HG02973 (cell line): Measurements from ENCODE around the gene SRCAP.
"Not testable (repeated sequence)": the region's sequence is repeated elsewhere in the genome, so short reads cannot be mapped to it uniquely, and the experiment has no call there.

Source experiments
- ATAC-seq: cut with Tn5 transposase; IDR thresholded peaks from one replicate; pipeline ENCODE4 v1.9.1; 2021; ENCODE audit warnings: moderate library complexity; ENCODE audit not compliant: unreplicated experiment

SRCAP gene

GRCh38 chr16:30697264-30698138 is 1.5 kb upstream of the SRCAP start:
- ATAC-seq = peak; percentile 85

- peak; percentile 50 for ATAC-seq
Observed at GRCh38 chr16:30698139-30698815, 694 bp upstream of the SRCAP start.

GRCh38 chr16:30699615-30700099 is 686 bp downstream of the SRCAP start:
- ATAC-seq = no peak

GRCh38 chr16:30700491-30700890 is 1.5 kb downstream of the SRCAP start:
- ATAC-seq = no peak

- ATAC-seq = no peak
Observed at GRCh38 chr16:30700971-30701370, 2.0 kb downstream of the SRCAP start.

- ATAC-seq = not testable (repeated sequence)
Observed at GRCh38 chr16:30703071-30703470, 4.1 kb downstream of the SRCAP start.

GRCh38 chr16:30703971-30704370 is 5.0 kb downstream of the SRCAP start:
- ATAC-seq = no peak

- ATAC-seq = no peak
Observed at GRCh38 chr16:30706046-30706445, 7.1 kb downstream of the SRCAP start.

GRCh38 chr16:30710971-30711370 is 12.0 kb downstream of the SRCAP start:
- no peak for ATAC-seq

GRCh38 chr16:30711712-30712111 is 12.7 kb downstream of the SRCAP start:
- ATAC-seq = no peak

- ATAC-seq = peak; percentile 66
Observed at GRCh38 chr16:30715750-30716445, 16.9 kb downstream of the SRCAP start.

GRCh38 chr16:30720086-30720485 is 21.1 kb downstream of the SRCAP start:
- no peak for ATAC-seq

GRCh38 chr16:30720694-30721093 is 21.7 kb downstream of the SRCAP start:
- ATAC-seq = no peak

- ATAC-seq = no peak
Observed at GRCh38 chr16:30721167-30721566, 22.2 kb downstream of the SRCAP start.

- no peak for ATAC-seq
Observed at GRCh38 chr16:30721606-30722005, 22.6 kb downstream of the SRCAP start.

GRCh38 chr16:30722443-30722842 is 23.5 kb downstream of the SRCAP start:
- ATAC-seq = no peak

- no peak for ATAC-seq
Observed at GRCh38 chr16:30722916-30723315, 23.9 kb downstream of the SRCAP start.

- ATAC-seq = no peak
Observed at GRCh38 chr16:30723725-30724355, 24.9 kb downstream of the SRCAP start.

- no peak for ATAC-seq
Observed at GRCh38 chr16:30724641-30725417, 25.9 kb downstream of the SRCAP start.

GRCh38 chr16:30725418-30725792 is 26.4 kb downstream of the SRCAP start:
- no peak for ATAC-seq
